Hematopoietic multipotent progenitor cell (in vitro differentiated cells): ENCODE data around the gene NANOS3. TPM values are rescaled to one million over a fixed set of nuclear protein-coding genes. Genes with fewer than 3 reads are reported as not detected.
"Not testable (repeated sequence)": the region's sequence is repeated elsewhere in the genome, so short reads cannot be mapped to it uniquely, and the experiment has no call there.

Experiments used
- DNase-seq, 3 donors: peaks; one replicate each; pipeline ENCODE4 v3.0.0-alpha.2; 2011 to 2015; ENCODE audit warnings: low read depth in 2 of 3, low spot score in 2 of 3
- total RNA-seq: library from RNA; depleted of rRNA; stranded (reverse); fragments of >200 nt; gene quantifications from one replicate; pipeline ENCODE4 v1.2.3, GENCODE V29; 2012

The NANOS3 gene
- total RNA-seq, 1 donor: 2.7 TPM

DNA sequence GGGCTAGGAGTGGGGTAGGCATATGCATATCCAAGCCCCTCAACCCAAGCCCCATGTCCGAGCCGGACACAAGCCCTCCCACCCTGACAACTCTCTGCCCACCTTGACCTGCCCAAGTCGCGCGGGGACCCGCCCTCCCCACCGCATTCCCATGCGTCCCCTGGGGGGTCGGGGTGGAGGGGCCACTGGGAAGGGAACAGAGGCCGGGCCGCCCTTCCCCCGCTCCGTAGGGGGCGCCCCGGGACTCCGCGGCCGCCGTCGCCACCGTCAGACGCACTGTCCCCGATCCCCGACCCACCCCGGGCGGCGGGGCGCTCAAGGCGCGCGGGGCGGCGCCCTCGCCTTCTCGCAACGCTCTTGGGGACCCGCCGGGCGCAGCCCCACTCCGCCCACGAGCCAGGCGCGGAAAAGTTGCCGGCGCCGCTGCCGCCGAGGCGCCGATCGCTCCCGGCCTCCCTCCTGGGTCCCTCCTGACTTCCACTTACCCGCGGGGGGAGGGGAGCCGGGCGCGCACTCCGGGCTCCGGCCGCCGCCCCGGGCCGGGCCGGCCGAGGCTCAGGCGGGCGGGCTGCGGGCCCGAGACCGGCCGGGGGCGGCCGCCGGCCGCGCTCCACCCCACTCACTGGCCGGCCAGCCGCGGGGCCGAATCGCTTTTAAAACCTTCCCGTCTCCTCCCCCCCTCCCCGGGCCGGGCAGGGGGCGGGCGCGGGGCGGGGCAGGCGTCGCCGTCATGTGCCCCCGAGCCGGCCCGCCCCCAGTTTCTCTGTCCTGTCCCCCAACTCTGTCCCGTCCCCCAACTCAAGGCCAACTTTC lies 34.4 kb upstream of the NANOS3 start:
- peak in 2 of 3 donors; percentile 79 to 83 for DNase-seq

DNA sequence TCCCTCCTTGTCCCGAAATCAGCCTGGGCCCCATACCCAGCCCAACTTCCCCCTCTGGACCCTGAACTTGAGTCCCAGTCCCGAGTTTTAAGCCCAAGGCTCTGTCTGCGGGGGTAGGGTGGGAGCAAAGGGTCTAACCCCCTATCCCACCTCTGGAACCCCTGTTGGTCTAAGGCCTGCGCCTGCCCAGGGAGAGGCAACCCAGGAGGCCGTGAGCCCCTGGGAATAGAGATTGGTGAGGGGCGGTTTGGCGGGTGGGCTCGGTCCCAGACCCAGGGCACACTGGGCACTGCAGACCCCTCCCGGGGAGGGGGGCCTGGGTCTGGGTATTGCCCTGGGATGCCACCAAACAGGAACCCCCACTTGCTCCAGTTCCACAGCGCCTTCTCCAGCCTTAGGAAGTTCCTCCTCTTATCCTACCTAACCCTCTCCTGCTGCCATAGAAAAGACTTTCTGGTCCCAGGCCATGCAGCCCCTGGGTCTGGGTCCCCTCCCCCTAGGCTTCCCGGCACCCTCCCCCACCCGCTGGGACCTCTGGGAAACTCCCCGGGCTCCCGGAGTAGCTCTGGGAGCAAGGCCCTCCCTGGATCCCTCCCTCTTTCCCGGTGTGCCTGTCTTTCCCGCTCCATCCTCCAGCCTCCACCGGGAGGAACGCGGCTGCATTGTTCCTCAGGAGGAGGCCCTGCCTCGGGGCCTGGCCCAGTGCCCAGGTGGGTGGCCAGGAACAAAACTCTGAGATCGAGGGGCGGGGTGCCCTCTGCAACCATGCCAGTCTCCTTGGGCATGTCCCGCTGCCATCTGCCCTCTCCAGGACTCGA lies 33.6 kb upstream of the NANOS3 start:
- no peak for DNase-seq

- DNase-seq: no peak
Measured at GRCh38 chr19:13844130-13844631, 32.8 kb upstream of the NANOS3 start.

DNA sequence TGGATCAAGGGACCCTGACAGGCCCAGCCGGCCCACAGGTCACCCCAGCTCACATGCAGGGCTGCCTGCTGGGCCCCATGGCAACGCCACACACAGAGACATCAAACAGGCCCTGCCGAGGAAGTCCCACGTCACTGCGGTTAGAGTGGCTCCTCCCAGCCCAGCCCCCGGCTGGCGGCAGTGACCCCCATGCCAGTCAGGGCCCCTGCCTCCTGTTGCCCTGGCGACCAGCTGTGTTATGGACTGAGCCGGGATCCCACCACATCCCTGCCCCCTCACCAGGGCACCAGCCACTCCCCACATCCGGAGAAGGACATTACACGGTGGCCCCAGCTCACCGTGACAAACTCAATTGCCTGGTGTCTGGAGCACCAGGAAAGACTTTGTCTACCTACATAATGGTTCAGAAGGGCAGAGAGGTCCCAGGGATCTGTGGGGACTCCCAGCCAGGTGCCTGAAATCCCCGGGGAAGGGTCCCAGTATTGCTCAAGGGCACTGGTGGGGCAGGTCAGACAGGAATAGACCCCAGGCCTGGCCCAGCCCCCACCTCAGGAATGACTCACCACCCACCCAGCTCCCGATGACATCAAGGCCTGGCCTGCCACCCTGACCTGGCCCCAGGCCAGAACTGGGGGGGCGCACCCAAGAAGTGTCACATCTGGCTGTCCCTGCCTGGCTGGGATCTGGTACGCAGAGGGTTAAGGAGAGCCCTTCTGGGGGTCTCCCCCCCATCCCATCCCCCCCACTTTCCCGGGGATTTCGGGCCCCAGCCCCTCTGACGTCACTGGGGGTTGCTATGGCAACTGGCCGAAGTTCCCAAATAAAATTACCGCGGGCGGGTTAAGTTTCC lies 30.2 kb upstream of the NANOS3 start:
- DNase-seq: peak; percentile 95 to 99 (median 99)

- peak in 2 of 3 donors; percentile 88 to 91 for DNase-seq
Measured at GRCh38 chr19:13847407-13848339, 29.3 kb upstream of the NANOS3 start.

DNA sequence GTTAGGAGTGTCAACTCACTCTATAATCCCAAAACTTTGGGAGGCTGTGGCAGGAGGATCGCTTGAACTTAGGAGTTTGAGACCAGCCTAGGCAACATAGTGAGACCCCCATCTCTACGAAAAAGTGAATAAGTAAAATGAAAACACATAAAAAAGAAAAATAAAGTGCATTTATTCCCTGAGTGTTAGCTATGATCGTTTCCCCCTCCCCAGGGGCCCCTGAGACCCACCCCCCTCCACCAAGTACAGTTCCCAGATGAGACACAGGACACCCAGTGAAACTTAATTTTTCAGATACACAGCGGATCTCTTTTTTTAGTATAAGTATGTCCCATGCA lies 28.6 kb upstream of the NANOS3 start:
- no peak for DNase-seq

GRCh38 chr19:13848798-13849676 lies 27.9 kb upstream of the NANOS3 start:
- DNase-seq: no peak

DNA sequence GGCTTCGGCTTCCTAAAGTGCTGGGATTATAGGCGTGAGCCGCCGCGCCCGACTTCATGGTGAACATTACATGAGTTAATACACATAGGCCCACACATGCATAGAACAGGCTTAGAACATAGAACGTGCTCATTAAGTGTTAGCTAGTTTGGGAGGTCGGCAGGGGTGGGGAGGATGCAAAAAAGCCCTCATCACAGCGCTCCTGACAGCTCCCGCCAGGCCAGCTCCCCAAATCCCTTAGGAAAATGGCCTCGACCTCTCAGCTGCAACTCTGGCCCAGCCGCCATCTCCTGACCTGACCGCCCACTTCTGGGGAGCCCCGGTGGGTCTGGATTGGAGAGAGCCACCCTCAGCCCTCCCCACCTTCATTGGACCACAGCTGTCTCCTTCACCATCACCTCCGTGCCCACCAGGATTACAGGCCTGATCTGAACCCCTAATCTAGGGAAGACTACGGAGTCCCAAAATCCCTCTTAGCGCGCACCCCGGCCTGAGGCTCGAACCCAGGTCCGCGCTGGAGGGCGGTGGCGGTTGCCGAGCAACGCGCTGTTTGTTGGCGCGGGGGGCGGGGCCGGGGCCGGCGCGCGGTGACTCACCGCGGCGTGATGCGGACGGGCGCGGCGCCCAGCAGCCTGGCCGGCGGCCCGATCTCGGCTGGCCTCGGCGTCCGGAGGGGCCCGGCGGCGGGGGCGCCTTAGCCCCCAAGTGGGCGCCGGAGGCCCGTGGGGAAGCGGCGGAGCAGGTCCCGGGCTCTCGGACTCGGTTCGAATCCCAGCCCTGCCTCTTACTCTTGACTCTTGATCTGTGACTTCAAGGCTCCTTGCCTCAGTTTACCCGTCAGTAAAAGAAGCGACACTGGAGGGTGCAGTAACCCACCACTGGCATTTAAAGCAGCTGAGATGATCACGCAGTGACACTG lies 26.7 kb upstream of the NANOS3 start:
- DNase-seq: peak in 2 of 3 donors; percentile 81 to 84

GRCh38 chr19:13850910-13851733 lies 25.8 kb upstream of the NANOS3 start:
- DNase-seq: peak in 2 of 3 donors; percentile 86 to 92

- DNase-seq: not testable (repeated sequence)
Measured at GRCh38 chr19:13851734-13852114, 25.2 kb upstream of the NANOS3 start.

- DNase-seq: not testable (repeated sequence)
Measured at GRCh38 chr19:13852171-13852707, 24.7 kb upstream of the NANOS3 start.

- no peak for DNase-seq
Measured at GRCh38 chr19:13856497-13856896, 20.4 kb upstream of the NANOS3 start.

GRCh38 chr19:13859361-13859880 lies 17.5 kb upstream of the NANOS3 start:
- peak in 1 of 3 donors; percentile 62 for DNase-seq

DNA sequence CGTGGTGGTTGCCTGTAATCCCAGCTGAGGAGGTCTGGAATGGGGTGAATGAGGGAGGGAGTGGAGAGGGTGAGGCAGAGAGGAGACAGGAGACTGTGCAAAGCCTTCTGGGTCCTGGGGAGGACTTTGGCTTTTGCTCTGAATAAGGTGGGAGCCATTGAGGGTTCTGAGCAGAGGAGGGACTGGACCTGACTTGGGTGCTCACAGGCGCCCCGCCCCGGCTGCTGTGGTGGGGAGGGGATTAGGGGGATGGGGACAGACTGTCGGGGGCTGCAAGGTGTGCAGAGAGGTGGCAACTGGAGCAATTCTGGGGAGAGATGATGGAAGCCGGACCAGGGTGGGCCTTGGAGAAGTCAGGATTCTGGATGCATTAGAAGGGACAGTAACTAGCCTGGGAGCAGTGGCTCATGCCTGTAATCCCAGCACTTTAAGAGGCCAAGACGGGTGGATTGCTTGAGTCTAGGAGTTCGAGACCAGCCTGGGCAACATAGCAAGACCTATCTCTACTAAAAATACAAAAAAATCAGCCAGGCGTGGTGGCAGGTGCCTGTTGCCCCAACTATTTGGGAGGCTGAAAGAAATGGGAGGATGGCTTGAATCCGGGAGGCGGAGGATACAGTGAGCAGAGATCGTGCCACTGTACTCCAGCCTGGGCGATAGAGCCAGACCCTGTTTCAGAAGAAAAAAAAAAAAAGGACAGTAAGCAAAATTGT lies 16.1 kb upstream of the NANOS3 start:
- DNase-seq: no peak

- no peak for DNase-seq
Measured at GRCh38 chr19:13861392-13861713, 15.6 kb upstream of the NANOS3 start.
